ENCODE results near the gene GPR21.
A peak's percentile ranks its signal among the peaks of the same experiment; 100 is the strongest.

The GPR21 gene, protein sequence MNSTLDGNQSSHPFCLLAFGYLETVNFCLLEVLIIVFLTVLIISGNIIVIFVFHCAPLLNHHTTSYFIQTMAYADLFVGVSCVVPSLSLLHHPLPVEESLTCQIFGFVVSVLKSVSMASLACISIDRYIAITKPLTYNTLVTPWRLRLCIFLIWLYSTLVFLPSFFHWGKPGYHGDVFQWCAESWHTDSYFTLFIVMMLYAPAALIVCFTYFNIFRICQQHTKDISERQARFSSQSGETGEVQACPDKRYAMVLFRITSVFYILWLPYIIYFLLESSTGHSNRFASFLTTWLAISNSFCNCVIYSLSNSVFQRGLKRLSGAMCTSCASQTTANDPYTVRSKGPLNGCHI

DNA sequence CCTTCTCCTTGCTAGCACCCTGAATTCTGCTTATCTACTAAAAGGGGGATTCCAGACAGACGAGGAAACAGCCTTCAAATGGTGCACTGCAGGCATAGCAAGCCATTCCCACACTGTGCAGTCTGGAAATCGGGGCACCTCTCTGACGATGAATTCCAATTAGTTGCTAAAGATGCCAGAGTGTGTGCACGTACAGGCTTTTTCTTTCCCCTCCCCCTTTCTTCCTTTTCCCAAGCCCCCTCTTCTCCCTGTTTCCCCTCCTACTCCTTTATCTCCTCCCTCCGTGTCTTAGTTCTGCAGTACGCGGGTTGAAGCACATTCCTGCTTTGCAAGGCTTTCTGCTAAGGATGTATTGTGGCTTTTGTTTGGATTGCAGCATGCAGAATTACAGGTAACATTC, at the start of gene GPR21:
GPR21 (plus strand) TSS at position 316 of the 400 bp plus-strand sequence. CDS start 900 bp downstream, outside the sequence.
- DNase-seq (ENCODE audit: low read depth) = no peak

DNA sequence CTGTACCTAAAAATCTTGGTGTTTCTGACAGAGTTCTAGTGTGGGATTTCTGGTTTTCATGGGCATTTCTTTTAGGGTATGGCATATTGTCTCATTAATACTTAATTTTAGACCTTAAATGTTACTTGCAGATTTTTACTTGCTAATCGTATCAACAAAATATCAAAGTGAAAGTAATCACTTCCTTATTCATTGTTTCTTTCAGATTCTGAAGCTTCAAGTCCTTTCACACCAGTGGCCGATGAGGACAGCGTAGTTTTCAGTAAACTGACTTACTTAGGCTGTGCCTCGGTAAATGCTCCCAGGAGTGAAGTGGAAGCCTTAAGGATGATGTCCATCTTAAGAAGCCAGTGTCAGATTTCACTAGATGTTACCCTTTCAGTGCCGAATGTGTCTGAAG, 47.5 kb upstream of the GPR21 start:
- DNase-seq (ENCODE audit: low read depth) = no peak

- no peak for DNase-seq (ENCODE audit: low read depth)
Measured at GRCh38 chr9:122988141-122988540, 45.3 kb upstream of the GPR21 start.

DNA sequence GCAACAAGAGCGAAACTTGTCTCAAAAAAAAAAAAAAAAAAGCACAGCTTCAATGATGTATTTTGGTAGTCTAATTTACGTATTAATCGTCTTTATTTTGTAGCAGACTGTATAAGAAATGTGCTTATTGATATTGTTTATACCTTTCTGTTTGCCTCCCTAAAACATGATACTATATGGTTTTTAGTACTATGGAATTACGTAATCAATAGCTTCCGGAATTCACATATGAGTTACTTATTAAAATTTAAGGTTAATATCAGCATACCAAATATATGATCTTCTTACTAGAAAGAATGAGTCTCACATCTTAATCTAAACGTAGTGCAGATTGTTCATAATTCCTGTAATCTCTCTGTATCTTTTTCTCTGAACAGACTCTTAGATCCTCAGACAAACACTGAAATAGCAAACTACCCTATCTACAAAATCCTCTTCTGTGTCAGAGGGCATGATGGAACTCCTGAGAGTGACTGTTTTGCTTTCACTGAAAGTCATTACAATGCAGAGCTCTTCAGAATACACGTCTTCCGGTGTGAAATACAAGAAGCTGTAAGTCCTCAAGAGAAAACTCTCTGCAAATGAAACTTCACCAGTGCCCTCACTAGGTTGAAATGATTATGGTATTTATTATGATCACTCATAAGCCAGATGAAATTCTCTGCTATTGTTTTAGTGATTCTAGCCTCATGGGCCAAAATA, 44.4 kb upstream of the GPR21 start:
- DNase-seq (ENCODE audit: low read depth) = no peak

DNA sequence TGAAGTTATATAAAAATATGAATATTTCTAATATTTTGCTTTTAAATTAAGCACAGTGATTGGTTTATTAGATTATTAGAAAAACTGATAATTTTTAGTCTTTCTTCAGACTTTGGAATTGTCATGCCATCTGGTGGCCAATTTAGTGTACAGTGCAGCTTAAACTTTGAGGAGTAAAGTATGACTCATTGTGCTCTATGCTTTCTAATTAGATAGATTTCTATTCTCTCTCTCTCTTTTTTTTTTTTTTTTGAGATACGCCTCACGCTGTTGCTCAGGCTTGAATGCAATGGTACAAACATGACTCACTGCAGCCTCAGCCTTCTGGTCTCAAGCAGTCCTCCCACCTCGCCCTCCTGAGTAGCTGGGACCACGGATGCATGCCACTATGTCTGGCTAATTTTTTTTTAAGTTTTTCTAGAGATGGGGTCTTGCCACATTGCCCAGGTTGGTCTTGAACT, 42.1 kb upstream of the GPR21 start:
- DNase-seq (ENCODE audit: low read depth) = peak; percentile 77

DNA sequence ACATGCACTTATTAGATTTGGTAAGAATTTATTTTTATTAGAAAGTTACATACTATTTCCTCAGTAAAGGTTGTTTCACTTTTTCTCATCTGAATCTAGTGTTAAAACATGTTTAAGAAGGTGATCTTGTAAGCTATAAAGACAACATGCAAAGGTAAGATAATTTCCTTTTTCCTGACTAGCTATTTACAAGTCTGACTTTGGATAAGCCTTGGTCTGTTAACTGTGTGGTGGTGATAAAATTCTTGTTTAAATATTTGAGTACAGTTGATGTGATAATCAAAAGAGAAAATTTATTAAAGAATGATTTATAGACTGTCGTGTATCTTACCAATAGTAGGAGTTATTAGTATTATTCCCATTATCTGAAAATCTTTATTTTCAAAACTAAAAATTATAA, 36.9 kb upstream of the GPR21 start:
- DNase-seq (ENCODE audit: low read depth) = no peak

GRCh38 chr9:122998448-122998847, 35.0 kb upstream of the GPR21 start:
- no peak for DNase-seq (ENCODE audit: low read depth)

DNA sequence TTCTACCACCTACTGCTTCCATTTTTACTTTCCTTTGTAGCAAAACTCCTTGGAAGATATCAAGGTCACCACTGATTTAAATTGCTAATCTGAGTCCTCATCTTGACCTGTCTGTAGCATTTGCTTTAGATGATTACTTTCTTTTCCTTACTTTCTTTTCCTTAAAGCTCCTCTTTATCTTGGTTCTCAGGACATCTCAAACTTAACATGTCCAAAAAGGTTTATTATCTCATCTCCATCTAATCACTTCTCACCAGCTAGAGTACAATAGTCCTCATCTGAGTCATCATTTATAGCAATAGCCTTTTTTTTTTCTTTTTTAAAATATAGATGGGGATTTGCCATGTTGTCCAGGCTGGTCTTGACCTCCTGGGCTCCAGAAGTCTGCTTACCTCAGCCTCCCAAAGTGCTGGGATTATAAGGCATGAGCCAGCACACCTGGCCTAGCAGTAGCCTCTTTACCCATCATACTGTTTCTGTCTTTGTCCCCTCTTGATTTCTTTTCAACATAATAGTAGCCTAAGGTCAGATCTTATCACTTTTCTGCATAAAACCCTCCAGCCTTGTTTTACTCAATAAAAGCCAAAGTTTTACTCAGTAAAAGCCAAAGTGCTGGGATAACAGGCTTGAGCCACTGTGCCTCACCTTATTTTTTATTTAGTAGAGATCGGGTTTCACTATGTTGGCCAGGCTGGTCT, 32.9 kb upstream of the GPR21 start:
- no peak for DNase-seq (ENCODE audit: low read depth)

DNA sequence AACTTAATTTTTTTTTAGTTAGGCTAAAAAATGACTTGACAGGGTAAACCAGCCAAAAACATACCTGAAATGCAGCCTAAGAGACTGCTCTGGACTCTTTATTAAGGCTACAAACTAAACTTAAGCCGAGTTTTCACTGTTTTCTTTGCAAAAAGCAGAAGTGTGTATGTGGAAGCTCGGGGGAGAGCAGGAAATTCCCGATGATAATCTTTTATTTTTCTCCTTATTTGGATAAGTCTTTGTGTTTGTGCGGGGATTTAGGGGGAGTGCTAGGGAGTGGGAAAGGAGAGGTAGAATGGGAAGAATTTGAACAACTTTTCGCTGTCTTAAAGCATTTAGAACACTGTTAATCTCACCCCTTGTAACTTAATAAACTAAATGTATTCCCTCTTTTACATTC, 30.7 kb upstream of the GPR21 start:
- DNase-seq (ENCODE audit: low read depth) = no peak

- DNase-seq (ENCODE audit: low read depth) = peak; percentile 23
Measured at GRCh38 chr9:123003466-123003865, 30.0 kb upstream of the GPR21 start.

DNA sequence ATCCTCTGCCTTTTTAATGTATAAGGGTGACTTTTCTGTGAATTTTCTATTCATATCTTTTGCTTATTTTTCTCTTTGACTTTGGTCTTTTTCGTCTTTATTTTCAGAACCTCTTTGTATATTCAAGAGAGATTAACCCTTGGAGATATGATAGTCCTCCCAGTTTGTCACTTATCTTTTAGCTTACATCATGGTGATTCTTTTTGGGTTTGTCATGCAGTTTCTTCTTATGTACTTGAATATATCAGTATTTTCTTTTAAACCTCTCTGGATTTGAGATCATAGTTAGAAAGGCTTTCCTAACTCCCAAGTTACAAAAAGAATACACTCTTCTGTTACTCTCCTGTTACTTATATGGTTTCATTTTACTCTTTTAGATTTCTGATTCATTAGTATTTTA, 27.5 kb upstream of the GPR21 start:
- DNase-seq (ENCODE audit: low read depth) = no peak

DNA sequence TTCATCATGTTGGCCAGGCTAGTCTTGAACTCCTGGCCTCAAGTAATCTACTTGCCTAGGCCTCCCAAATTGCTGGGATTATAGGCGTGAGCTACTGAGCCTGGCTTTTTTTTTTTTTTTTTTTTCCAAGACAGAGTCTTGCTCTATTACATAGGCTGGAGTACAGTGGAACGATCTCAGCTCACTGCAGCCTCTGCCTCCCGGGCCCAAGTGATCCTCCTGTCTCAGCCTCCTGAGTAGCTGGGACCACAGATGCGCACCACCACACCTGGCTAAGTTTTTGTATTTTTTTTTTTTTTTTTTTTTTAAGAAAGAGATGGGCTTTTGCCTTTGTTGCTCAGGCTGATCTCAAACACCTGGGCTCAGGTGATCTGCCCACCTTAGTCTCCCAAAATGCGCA, 26.2 kb upstream of the GPR21 start:
- DNase-seq (ENCODE audit: low read depth) = no peak

GRCh38 chr9:123008909-123009308, 24.6 kb upstream of the GPR21 start:
- DNase-seq (ENCODE audit: low read depth) = no peak

- DNase-seq (ENCODE audit: low read depth) = no peak
Measured at GRCh38 chr9:123011380-123011779, 22.1 kb upstream of the GPR21 start.

GRCh38 chr9:123011878-123012528, 21.5 kb upstream of the GPR21 start:
- no peak for DNase-seq (ENCODE audit: low read depth)

- DNase-seq (ENCODE audit: low read depth) = no peak
Measured at GRCh38 chr9:123016631-123017030, 16.8 kb upstream of the GPR21 start.

- DNase-seq (ENCODE audit: low read depth) = no peak
Measured at GRCh38 chr9:123020796-123021195, 12.7 kb upstream of the GPR21 start.

GRCh38 chr9:123026425-123026824, 7.0 kb upstream of the GPR21 start:
- DNase-seq (ENCODE audit: low read depth) = no peak

GRCh38 chr9:123027517-123027916, 6.0 kb upstream of the GPR21 start:
- DNase-seq (ENCODE audit: low read depth) = no peak

- no peak for DNase-seq (ENCODE audit: low read depth)
Measured at GRCh38 chr9:123028136-123028535, 5.3 kb upstream of the GPR21 start.

DNA sequence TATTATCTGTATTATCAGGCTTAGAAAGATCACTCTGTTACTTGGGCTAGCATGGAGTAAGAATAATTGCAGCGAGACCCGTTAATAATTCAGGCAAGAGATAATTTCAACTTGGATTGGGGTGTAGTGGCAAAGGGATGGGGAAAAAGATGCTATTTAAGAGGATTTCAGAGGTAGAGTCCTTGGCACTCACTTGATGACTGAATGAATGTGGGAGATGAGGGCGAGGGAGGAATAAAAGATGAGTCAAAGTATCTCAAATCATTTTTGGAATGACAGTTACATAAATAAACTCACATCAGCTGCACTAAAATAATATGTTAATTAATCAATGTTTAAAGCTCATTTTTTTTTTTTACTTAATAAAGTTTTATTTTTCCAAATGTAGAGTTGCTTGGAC, 4.5 kb upstream of the GPR21 start:
- DNase-seq (ENCODE audit: low read depth) = no peak

GRCh38 chr9:123031963-123032362, 1.5 kb upstream of the GPR21 start:
- no peak for DNase-seq (ENCODE audit: low read depth)
